Measurements from ENCODE around the gene LMBRD1.

LMBRD1 gene

DNA sequence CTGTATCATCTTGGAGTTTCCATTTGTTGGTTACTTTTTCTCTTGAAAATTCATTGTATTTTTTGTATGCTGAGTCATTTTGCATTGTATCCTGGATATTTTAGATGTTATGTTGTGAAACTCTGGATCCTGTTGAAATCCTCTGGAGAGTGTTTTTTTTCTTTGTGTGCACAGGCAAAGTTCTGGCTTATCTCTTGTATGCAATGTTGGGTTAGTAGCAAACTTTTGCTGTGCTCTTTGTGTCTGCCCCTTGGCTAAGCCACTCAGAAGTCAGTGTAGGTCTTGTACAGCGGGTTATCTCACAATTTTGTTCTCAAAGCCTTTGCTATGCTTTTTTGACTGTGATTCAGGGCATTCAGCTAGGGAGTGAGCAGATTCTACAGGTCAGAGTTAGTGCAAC lies 29.1 kb upstream of the LMBRD1 start:
- TF ChIP-seq, protein P1, sequence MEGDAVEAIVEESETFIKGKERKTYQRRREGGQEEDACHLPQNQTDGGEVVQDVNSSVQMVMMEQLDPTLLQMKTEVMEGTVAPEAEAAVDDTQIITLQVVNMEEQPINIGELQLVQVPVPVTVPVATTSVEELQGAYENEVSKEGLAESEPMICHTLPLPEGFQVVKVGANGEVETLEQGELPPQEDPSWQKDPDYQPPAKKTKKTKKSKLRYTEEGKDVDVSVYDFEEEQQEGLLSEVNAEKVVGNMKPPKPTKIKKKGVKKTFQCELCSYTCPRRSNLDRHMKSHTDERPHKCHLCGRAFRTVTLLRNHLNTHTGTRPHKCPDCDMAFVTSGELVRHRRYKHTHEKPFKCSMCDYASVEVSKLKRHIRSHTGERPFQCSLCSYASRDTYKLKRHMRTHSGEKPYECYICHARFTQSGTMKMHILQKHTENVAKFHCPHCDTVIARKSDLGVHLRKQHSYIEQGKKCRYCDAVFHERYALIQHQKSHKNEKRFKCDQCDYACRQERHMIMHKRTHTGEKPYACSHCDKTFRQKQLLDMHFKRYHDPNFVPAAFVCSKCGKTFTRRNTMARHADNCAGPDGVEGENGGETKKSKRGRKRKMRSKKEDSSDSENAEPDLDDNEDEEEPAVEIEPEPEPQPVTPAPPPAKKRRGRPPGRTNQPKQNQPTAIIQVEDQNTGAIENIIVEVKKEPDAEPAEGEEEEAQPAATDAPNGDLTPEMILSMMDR (IDR thresholded peaks at IDR 0.05), result no peak

DNA sequence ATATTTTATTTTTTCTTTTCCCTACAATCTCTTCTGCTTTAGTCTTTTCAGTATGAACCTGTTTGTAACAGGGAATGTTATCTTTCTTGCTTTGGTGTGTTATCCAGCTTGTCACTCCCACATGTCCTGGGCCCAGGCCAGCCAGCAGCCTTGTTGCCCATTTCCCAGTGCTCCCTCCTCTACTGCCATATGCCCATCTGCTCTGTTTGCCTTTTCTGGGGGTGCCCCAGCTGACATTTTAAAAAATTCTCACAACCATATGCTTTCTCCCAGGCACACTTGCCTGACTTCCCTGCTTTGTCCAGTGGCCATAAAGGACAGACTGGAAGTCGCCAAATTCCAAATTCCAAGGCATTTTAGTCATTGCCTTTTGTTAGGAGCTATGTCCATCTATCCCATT lies 23.6 kb upstream of the LMBRD1 start:
- TF ChIP-seq, protein P1 (IDR thresholded peaks at IDR 0.05), result no peak

DNA sequence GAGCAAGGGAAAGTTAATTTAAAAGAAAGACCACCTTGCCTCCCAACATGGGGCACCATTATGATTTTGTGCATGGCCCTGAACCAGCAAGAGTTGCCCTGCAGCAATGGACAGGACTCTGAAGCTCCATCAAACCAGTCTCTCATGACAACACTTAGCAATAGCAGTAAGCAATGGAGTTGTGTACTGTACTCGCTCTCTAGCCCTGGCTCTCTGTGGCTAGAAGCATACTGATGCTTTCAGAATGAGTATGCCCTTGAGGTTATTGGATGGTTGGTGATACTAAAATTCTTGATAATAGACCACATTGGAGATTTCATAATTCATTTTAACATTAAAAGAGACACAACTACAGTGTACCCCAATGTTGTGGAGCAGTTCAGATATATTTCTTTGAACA lies 23.2 kb upstream of the LMBRD1 start:
- TF ChIP-seq, protein P1 (IDR thresholded peaks at IDR 0.05), result no peak

- TF ChIP-seq, protein P1 (IDR thresholded peaks at IDR 0.05), result no peak
Observed at GRCh38 chr6:69819138-69819537, 22.3 kb upstream of the LMBRD1 start.

GRCh38 chr6:69818223-69818930 lies 21.6 kb upstream of the LMBRD1 start:
- TF ChIP-seq, protein P1 (IDR thresholded peaks at IDR 0.05), result no peak

DNA sequence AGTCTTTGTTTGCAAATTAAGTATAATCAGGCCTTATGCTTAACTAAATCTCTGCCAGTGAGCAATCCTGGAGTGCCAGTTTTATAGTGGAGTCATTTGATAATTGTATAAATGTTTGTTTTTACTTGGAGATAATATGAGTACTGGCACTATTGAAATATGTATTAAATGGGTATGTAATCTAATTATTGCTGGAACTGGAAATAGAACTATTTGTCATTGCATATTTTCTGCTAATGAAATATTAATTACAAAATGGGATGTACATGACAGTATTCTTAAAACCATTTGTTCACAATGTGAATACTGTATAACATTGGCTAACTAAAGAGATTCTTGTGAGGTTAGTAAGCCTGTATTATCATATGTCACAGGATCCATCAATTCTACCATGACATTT lies 20.5 kb upstream of the LMBRD1 start:
- TF ChIP-seq, protein P1 (IDR thresholded peaks at IDR 0.05), result no peak

DNA sequence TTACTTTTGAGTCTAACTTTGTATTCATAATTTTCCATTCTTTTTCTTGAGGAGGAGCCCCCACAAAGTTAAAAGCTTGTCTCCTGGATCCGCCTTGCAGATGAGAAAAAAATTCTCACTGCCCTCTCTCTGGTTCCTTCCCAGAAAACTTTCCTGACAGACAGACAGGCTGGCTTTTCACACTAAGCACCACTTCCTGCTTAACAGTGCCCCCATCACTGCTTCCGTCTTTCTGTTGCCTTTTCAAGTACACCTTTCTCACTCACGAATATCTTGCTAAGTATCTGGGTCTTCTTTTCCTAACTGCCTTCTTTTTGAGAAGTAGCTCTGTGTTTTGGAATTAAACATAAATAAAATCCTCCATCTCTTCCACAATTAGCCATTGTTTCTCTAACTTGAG lies 19.8 kb upstream of the LMBRD1 start:
- TF ChIP-seq, protein P1 (IDR thresholded peaks at IDR 0.05), result no peak

- TF ChIP-seq, protein P1 (IDR thresholded peaks at IDR 0.05), result no peak
Observed at GRCh38 chr6:69816026-69816425, 19.2 kb upstream of the LMBRD1 start.

Data from LNCAP (cell line).